Measurements from ENCODE around the gene EFHB. TPM values are rescaled to one million over a fixed set of nuclear protein-coding genes. Genes with fewer than 3 reads are reported as not detected.

Gene EFHB
- total RNA-seq, 4 donors from 2014 or later: 0.89 to 2.4 (median 1.8) TPM; not detected in 1

- no peak for DNase-seq (ENCODE audit: low spot score in 2 of 2)
- peaks cover 6% of the 10 kb centered on the region for H3K4me1 ChIP-seq
- H3K36me3 ChIP-seq: no peaks in the 10 kb centered on the region
- no peaks in the 10 kb centered on the region for H3K27me3 ChIP-seq
- no peak overlapping the region for H3K27ac ChIP-seq
- TF ChIP-seq CTCF (IDR thresholded peaks at IDR 0.05) (no peak), POLR2AphosphoS5 (IDR thresholded peaks at IDR 0.05) (no peak), EP300 (IDR thresholded peaks at IDR 0.05) (no peak), POLR2A (IDR thresholded peaks at IDR 0.05) (no peak)
- 60% methylated on average over 1 of the region's 1 CpG for WGBS
- no peak overlapping the region for H3K4me3 ChIP-seq
- no peaks in the 10 kb centered on the region for H3K9me3 ChIP-seq
These were observed 6.6 kb upstream of the EFHB start for GRCh38 chr3:19940643-19941042.

- no peak for TF ChIP-seq POLR2A (IDR thresholded peaks at IDR 0.05)
- no peak for TF ChIP-seq EP300 (IDR thresholded peaks at IDR 0.05)
- Histone ChIP-seq H3K4me3 (no peak overlapping the region), H3K27me3 (no peaks in the 10 kb centered on the region), H3K9me3 (no peaks in the 10 kb centered on the region), H3K27ac (no peak overlapping the region), H3K4me1 (peaks cover 6% of the 10 kb centered on the region), H3K36me3 (no peaks in the 10 kb centered on the region)
- 83% methylated on average over 1 of the region's 1 CpG for WGBS
- no peak for DNase-seq (ENCODE audit: low spot score in 2 of 2)
These were observed 4.2 kb upstream of the EFHB start for GRCh38 chr3:19938295-19938627.

GRCh38 chr3:19937459-19938294 lies 3.7 kb upstream of the EFHB start:
- no peak overlapping the region for H3K4me3 ChIP-seq
- H3K9me3 ChIP-seq: no peaks in the 10 kb centered on the region
- H3K4me1 ChIP-seq: peaks cover 6% of the 10 kb centered on the region
- H3K36me3 ChIP-seq: no peaks in the 10 kb centered on the region
- H3K27ac ChIP-seq: no peak overlapping the region
- WGBS: 83% methylated on average over 7 of the region's 7 CpGs
- TF ChIP-seq POLR2AphosphoS5 (IDR thresholded peaks at IDR 0.05): no peak
- no peak for TF ChIP-seq POLR2A (IDR thresholded peaks at IDR 0.05)
- no peak for TF ChIP-seq EP300 (IDR thresholded peaks at IDR 0.05)
- TF ChIP-seq CTCF (IDR thresholded peaks at IDR 0.05): no peak
- no peaks in the 10 kb centered on the region for H3K27me3 ChIP-seq
- no peak for DNase-seq (ENCODE audit: low spot score in 2 of 2)

- 95% methylated on average over 2 of the region's 2 CpGs for WGBS
- Histone ChIP-seq H3K27ac (no peak overlapping the region), H3K27me3 (no peaks in the 10 kb centered on the region), H3K4me1 (no peaks in the 10 kb centered on the region), H3K36me3 (no peaks in the 10 kb centered on the region), H3K9me3 (no peaks in the 10 kb centered on the region), H3K4me3 (no peak overlapping the region)
- no peak for DNase-seq (ENCODE audit: low spot score in 2 of 2)
- TF ChIP-seq EP300 (IDR thresholded peaks at IDR 0.05) (no peak), CTCF (IDR thresholded peaks at IDR 0.05) (no peak), POLR2A (IDR thresholded peaks at IDR 0.05) (no peak), POLR2AphosphoS5 (IDR thresholded peaks at IDR 0.05) (no peak)
These were observed 1.6 kb downstream of the EFHB start for GRCh38 chr3:19932422-19932821.

GRCh38 chr3:19931767-19932188 lies 2.2 kb downstream of the EFHB start:
- Histone ChIP-seq H3K4me3 (no peak overlapping the region), H3K27ac (no peak overlapping the region), H3K9me3 (no peaks in the 10 kb centered on the region), H3K36me3 (no peaks in the 10 kb centered on the region), H3K27me3 (no peaks in the 10 kb centered on the region), H3K4me1 (no peaks in the 10 kb centered on the region)
- 69% methylated on average over 1 of the region's 1 CpG for WGBS
- no peak for DNase-seq (ENCODE audit: low spot score in 2 of 2)
- TF ChIP-seq POLR2A (IDR thresholded peaks at IDR 0.05): no peak
- TF ChIP-seq EP300 (IDR thresholded peaks at IDR 0.05): no peak
- no peak for TF ChIP-seq CTCF (IDR thresholded peaks at IDR 0.05)
- no peak for TF ChIP-seq POLR2AphosphoS5 (IDR thresholded peaks at IDR 0.05)

Measured in suprapubic skin (tissue), 4 donors.